Ectodermal cell (in vitro differentiated cells): ENCODE measurements around the gene NEAT1.

Source experiments
- H3K27ac ChIP-seq: 2 replicates; pipeline ENCODE4 v1.7.0; 2013; ENCODE audit warnings: mild to moderate bottlenecking, low read depth, low read length; ENCODE audit not compliant: insufficient read depth, poor library complexity, severe bottlenecking
- H3K27me3 ChIP-seq: 2 replicates; pipeline ENCODE4 v1.7.0; 2013; ENCODE audit warnings: mild to moderate bottlenecking, low read length; ENCODE audit not compliant: insufficient read depth, control insufficient read depth, poor library complexity, severe bottlenecking
- H3K36me3 ChIP-seq: one replicate; pipeline ENCODE4 v1.7.0; 2013; ENCODE audit warnings: low read length; ENCODE audit not compliant: control insufficient read depth, insufficient read depth
- H3K4me1 ChIP-seq: one replicate; pipeline ENCODE4 v1.7.0; 2013; ENCODE audit warnings: low read length; ENCODE audit not compliant: control insufficient read depth, insufficient read depth
- H3K4me3 ChIP-seq: 2 replicates; pipeline ENCODE4 v1.7.0; 2013; ENCODE audit warnings: low read depth, low read length, control low read depth; ENCODE audit not compliant: insufficient read depth
- H3K9me3 ChIP-seq: 2 replicates; pipeline ENCODE4 v1.7.0; 2013; ENCODE audit warnings: mild to moderate bottlenecking, low read length, moderate library complexity; ENCODE audit not compliant: control insufficient read depth
- WGBS, 2 experiments: methylation state at CpG; one replicate each; pipeline ENCODE4 v1.1.7; 2013; ENCODE audit warnings: missing lambda C conversion rate in 2 of 2; 5-methylcytosine and 5-hydroxymethylcytosine counted together

NEAT1 gene

DNA sequence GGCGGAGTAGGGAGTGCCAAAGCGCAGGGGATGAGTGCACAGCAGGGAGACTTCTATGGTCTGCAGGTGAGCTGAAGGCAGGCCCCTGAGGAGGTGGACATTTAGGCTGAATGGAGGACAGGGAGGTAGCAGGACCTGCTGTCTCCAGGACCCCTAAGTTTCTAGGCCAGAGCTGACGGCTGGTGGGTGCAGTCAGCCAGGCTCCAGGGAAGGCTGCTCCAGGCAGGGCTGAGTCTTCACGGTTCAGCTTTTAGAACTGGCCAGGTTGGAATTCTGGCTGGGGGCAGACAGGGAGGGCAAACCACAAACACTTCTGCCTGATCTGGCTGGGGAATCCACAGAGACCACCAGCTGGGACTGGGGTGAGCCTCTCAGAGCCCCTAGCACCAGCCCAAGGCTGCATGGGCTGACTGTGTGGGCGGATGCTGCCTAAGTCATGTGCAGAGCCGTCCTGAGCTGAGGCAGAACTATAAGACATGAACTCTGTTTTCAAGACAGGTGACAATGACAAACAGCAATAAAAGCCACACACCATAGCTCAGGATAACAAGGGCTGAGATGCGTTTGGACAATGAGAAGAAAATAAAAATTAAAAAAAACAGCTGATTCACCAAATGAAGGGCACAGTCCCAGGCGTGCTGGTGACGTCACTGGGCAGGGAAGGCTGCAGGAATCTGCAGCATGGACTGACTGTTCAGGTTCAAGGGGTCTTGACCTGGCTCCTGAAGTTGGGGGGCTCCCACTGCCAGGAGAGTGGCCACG lies 65.9 kb downstream of the NEAT1 start:
- peak overlapping the region; percentile 30 for H3K4me3 ChIP-seq
- H3K27me3 ChIP-seq, result no peaks in the 10 kb centered on the region
- H3K36me3 ChIP-seq, result no peaks in the 10 kb centered on the region
- H3K9me3 ChIP-seq, result no peaks in the 10 kb centered on the region
- H3K4me1 ChIP-seq, result peaks cover 77% of the 10 kb centered on the region
- WGBS, 2 experiments, result 51 to 53% methylated on average over 10 of the region's 10 CpGs
- H3K27ac ChIP-seq, result peak overlapping the region; percentile 99

DNA sequence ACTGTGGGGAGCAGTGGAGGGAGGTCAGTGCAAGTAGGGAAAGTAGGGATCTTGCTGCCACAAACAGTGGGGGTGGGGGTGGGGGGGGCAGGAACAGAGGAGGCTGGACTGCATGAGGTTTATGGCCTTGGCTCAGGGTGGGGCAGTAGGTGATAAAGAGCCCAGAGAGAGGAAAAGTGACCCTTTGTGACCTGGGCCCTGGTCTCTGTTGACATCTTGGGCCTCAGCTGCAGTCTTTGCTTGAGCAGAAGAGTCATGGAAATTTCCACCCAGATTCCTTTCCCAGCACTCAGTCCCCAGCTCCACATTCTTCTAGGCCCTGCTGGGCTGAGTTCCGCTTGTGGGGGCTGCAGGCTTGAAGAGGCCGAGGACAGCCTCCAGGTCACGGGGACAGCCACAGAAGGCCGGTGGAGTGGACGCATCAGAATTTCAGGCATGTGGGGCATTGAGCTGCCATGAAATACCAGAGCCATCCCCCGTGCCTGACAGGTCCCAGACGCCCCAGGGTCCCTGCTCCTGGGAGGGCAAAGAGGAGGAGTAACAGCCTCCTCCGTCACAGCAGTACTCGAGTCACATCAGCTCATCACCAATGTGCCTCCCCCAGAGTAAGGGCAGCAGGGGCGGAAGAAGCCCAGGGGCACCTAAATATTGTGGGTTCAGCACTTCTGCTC lies 66.6 kb downstream of the NEAT1 start:
- no peaks in the 10 kb centered on the region for H3K9me3 ChIP-seq
- no peaks in the 10 kb centered on the region for H3K36me3 ChIP-seq
- no peaks in the 10 kb centered on the region for H3K27me3 ChIP-seq
- WGBS, 2 experiments, result 26 to 32% methylated on average over 10 of the region's 10 CpGs
- H3K4me1 ChIP-seq, result peaks cover 80% of the 10 kb centered on the region
- H3K27ac ChIP-seq, result peak overlapping the region; percentile 99
- H3K4me3 ChIP-seq, result no peak overlapping the region

DNA sequence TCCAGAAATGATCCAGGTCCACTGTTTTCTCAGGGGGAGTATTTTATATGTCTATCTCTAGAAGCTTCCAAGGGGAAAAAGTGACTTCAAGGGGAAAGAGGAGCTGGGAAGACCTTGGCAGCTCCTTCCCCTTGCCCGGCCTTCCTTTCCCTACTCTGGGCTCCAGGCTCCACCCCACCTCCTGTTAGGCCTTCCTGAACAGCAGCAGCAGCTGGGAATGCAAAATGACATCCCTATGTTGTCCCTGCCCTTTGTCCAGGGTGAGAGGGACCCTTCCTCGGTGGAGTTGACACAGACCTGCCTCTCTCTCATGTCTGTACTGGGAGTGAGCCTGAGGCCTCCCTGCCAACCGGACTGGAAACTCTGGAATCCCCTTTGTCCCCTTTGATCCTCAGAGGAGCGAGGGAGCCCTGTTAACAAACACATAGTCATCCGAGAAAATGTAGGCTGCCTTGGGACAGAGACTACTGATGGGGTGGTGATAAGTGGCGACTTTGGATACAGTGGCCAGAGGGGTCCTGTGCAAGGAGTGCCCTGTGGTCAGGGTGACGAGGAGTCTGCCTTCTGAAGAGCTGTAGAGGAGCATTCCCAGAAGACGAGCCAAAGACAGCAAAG lies 67.2 kb downstream of the NEAT1 start:
- Histone ChIP-seq H3K4me3 (no peak overlapping the region), H3K27ac (peak overlapping the region; percentile 99), H3K4me1 (peaks cover 80% of the 10 kb centered on the region), H3K36me3 (no peaks in the 10 kb centered on the region), H3K9me3 (no peaks in the 10 kb centered on the region), H3K27me3 (no peaks in the 10 kb centered on the region)
- 50% methylated on average over 8 of the region's 8 CpGs for WGBS, 2 experiments

DNA sequence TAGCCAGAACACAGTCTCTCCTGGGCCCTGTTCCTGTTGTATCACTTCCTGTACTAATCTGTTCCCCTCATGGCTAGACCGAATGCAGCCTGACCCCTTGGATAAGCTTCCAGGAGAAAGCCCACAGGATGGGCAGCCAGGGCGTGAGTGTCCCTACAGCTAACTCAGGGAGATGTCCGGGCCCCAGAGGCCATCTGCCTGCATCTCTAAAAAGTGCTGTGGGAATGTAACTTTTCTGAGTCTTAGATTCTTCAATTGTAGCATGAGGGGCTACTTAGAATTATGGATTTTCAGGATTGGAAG lies 68.5 kb downstream of the NEAT1 start:
- H3K4me1 ChIP-seq, result peaks cover 69% of the 10 kb centered on the region
- WGBS, 2 experiments, result 93 to 94% methylated on average over 3 of the region's 3 CpGs
- no peak overlapping the region for H3K27ac ChIP-seq
- H3K36me3 ChIP-seq, result no peaks in the 10 kb centered on the region
- H3K4me3 ChIP-seq, result no peak overlapping the region
- H3K27me3 ChIP-seq, result no peaks in the 10 kb centered on the region
- H3K9me3 ChIP-seq, result no peaks in the 10 kb centered on the region

DNA sequence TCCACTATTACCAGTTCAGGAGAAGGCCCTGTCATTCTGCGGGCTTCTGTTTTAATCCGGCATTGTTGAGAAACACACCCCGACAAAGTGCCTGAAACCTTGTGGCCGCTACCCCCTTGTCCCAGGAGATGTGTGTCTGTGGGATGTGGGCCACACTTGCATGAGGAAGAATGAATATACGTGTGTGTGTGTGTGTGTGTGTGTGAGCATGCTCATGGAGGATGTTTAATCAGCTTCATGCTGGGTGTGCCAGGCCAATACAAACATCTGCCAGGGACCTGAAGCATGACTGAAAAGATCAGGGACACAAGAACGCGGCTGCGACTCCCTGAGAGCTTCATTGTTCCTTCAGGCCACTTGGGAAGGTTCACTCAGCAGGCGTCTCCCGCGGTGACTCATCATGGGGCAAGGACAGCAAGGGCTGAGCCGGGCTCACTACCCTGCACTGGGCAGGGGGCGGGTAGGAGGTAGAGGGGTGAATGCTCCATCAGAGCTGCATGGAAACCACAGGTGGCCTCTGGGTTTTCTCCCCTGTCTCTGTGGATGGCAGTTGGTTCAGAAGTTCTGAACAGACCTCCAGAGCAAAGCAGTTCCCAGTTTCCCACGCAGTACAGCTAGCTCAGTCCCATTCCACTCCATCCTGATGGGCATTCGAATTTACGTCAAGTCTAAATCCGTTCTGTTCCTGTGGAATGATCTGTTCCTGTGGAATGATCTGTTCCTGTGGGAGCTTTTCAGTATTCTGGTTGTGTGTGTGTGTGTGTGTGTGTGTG lies 69.2 kb downstream of the NEAT1 start:
- Histone ChIP-seq H3K9me3 (no peaks in the 10 kb centered on the region), H3K36me3 (no peaks in the 10 kb centered on the region), H3K27ac (peak overlapping the region; percentile 18), H3K4me3 (no peak overlapping the region), H3K4me1 (peaks cover 68% of the 10 kb centered on the region), H3K27me3 (no peaks in the 10 kb centered on the region)
- 40 to 41% methylated on average over 17 of the region's 17 CpGs for WGBS, 2 experiments

DNA sequence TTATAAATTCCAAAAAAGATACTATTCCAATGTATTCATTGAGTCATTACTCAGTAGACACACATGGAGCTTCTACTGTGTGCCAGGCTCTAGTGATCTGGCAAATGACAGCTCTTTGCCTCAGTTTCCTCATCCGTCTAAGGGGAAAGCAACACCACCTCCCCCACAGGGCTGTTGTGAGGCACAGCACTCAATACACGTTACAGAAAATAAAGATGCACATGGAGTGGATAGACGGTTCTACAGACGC lies 69.7 kb downstream of the NEAT1 start:
- whole genome bisulfite sequencing, 2 experiments, result 81 to 90% methylated on average over 4 of the region's 4 CpGs
- Histone ChIP-seq H3K4me1 (peaks cover 65% of the 10 kb centered on the region), H3K36me3 (no peaks in the 10 kb centered on the region), H3K27ac (no peak overlapping the region), H3K9me3 (no peaks in the 10 kb centered on the region), H3K27me3 (no peaks in the 10 kb centered on the region), H3K4me3 (no peak overlapping the region)

DNA sequence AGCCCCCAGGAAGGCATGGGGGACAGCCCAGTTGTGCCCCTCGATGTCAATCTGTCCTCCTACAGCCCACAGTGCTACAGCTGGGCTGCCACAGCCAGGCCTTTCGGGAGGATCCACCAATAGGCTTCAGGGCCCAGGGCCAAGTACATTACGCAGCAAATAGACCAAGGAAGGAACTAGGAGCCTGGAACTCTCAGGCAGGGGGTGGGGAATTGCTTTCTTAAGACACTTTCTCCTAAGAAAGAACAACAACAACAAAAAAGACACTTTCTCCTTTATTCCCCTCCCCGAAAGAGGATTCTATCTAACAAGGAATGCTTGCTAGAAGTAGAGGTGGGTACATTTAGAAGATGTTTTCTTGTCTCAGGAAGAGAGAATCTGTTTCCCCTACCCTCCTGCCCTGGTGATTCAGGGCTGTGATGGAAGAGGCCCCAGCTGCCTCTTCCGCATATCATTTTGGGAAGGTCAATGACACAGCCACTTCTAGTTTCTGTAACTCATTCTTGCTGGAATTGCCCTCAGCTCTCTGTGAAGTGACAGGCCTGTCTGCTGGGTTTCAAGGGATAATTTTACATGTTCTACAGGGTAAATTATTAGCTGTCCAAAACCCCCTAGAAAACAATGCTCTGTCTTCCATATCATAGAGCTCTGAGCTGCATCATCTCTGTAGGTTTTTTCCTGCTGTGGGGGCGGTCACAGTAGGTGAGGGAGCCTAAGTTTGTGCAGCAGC lies 70.2 kb downstream of the NEAT1 start:
- Histone ChIP-seq H3K36me3 (no peaks in the 10 kb centered on the region), H3K9me3 (no peaks in the 10 kb centered on the region), H3K4me1 (peaks cover 64% of the 10 kb centered on the region), H3K27ac (no peak overlapping the region), H3K27me3 (no peaks in the 10 kb centered on the region), H3K4me3 (no peak overlapping the region)
- WGBS, 2 experiments, result 75 to 77% methylated on average over 5 of the region's 6 CpGs

DNA sequence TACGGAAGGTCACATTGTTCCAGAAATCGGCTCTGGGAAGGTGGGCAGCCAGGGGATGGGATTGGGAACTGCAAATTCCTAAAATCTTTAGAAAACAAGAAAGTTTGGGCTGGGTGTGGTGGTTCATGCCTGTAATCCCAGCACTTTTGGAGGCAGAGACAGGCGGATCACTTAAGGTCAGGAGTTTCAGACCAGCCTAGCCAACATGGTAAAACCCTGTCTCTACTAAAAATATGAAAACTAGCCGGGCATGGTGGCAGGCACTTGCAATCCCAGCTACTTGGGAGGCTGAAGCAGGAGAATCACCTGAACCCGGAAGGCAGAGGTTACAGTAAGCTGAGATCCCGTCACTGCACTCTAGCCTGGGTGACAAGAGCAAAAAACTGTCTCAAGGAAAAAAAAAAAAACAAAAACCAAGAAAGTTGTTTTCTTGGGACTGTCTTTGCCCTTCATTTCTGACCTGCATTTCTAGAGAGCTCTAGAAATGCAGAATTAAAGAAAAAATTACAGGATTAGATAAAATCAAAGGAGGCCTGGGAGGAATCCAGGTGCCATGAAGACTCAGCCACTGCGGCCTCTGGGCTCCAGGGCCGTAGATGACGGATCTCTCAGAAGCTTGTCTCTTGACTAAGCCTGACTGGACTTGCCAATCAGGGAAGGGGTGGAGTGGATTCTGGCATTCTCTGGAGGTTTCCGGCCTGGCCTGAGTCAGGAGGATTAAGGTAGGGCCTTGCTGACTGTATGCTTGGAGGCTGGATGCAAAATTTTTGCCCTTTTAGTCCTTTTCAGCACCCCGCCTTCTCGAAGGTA lies 71.0 kb downstream of the NEAT1 start:
- H3K27ac ChIP-seq, result peak overlapping the region; percentile 36
- H3K27me3 ChIP-seq, result no peaks in the 10 kb centered on the region
- no peaks in the 10 kb centered on the region for H3K9me3 ChIP-seq
- H3K36me3 ChIP-seq, result no peaks in the 10 kb centered on the region
- H3K4me1 ChIP-seq, result peaks cover 56% of the 10 kb centered on the region
- WGBS, 2 experiments, result 76 to 77% methylated on average over 12 of the region's 12 CpGs
- H3K4me3 ChIP-seq, result no peak overlapping the region
